SK-N-SH treated with all-trans-retinoic acid at 6 μM for 48 hours (cell line): ENCODE results near the gene ROBO3.

Source experiments
- ATAC-seq: fragments of 200-7000 bp; cut with Tn5 transposase; 3 replicates; pipeline ENCODE4 v1.9.1; 2020; ENCODE audit warnings: mild to moderate bottlenecking, moderate library complexity
- ARNTL ChIP-seq: fragments of 450-650 bp; formaldehyde crosslinking; IDR thresholded peaks from 2 replicates; pipeline ENCODE4 v1.5.0; 2020; ENCODE audit warnings: low read depth, mild to moderate bottlenecking, moderate library complexity, borderline replicate concordance
- CSRNP3 ChIP-seq: fragments of 250-450 bp; sonication (Bioruptor Pico); IDR thresholded peaks from 2 replicates; pipeline ENCODE4 v1.5.1; 2021; ENCODE audit warnings: mild to moderate bottlenecking, moderate library complexity
- PPARA ChIP-seq: fragments of 250-450 bp; sonication (Bioruptor Pico); IDR thresholded peaks from 2 replicates; pipeline ENCODE4 v1.5.0; 2020; ENCODE audit warnings: mild to moderate bottlenecking, borderline replicate concordance
- TCF4 ChIP-seq: fragments of 250-450 bp; sonication (Bioruptor Pico); IDR thresholded peaks from 2 replicates; pipeline ENCODE4 v1.8.0; 2021; ENCODE audit warnings: mild to moderate bottlenecking, moderate library complexity, borderline replicate concordance
- TSHZ2 ChIP-seq: fragments of 250-450 bp; sonication (Bioruptor Pico); IDR thresholded peaks from 2 replicates; pipeline ENCODE4 v1.5.0; 2020; ENCODE audit warnings: mild to moderate bottlenecking, moderate library complexity
- ZC3H10 ChIP-seq: fragments of 250-450 bp; sonication (Bioruptor Pico); IDR thresholded peaks from 2 replicates; pipeline ENCODE4 v1.5.1; 2021; ENCODE audit warnings: mild to moderate bottlenecking, moderate library complexity
- ZFP3 ChIP-seq: fragments of 250-450 bp; sonication (Bioruptor Pico); IDR thresholded peaks from 2 replicates; pipeline ENCODE4 v1.5.0; 2020; ENCODE audit warnings: mild to moderate bottlenecking, moderate library complexity
- ZNF565 ChIP-seq: fragments of 450-650 bp; formaldehyde crosslinking; conservative IDR thresholded peaks from 2 replicates; pipeline ENCODE4 v1.5.0; 2020; ENCODE audit warnings: low read depth, mild to moderate bottlenecking, moderate library complexity
- TF ChIP-seq, protein P1 (sequence below): fragments of 250-450 bp; sonication (Bioruptor Pico); IDR thresholded peaks from 2 replicates; pipeline ENCODE4 v1.8.0; 2020; ENCODE audit warnings: mild to moderate bottlenecking, moderate library complexity, borderline replicate concordance
- TF ChIP-seq, protein P2 (sequence below): fragments of 250-450 bp; sonication (Bioruptor Pico); IDR thresholded peaks from 2 replicates; pipeline ENCODE4 v1.8.0; 2021; ENCODE audit warnings: low read depth, mild to moderate bottlenecking, moderate library complexity, borderline replicate concordance

Gene ROBO3

DNA sequence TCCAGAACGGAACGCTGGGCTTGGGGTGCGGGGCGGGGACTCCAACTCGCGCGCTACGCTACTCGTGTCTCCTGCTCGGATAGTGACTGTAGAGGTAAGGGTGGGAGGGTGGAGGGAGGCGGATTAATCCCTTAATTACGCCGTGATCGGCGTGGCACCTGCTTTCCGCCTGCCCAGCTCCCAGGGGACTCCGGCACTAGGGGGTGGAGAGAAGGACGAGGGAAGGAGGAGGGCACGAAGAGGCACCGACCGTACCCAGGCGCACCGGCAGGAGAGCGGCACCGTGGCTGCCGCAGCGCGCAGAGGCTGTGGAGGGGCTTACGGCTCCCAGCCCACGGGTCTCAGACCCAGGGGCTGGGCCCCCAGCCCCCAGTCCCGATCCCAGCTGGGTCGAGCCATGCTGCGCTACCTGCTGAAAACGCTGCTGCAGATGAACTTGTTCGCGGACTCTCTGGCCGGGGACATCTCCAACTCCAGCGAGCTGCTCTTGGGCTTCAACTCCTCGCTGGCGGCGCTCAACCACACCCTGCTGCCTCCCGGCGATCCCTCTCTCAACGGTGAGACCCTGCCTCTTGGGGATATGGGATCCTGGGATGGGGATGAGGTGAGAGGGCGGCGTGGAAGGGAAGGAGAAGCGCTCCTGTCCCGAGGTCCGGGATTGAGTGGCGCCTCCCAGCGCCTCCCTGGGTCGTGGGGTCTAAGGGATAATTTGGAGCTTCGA, at the start of gene ROBO3:
TSS of gene ROBO3 (plus strand) at position 252 of the 721 bp plus-strand sequence. CDS start at position 398, 146 bp downstream.
- ATAC-seq = peak; percentile 9

GRCh38 chr11:124817036-124817435, 48.2 kb upstream of the ROBO3 start:
- TF ChIP-seq ZC3H10 = no peak
- no peak; the same call in 2 of the 3 replicates for ATAC-seq

More for the DNA sequence above, at the start of gene ROBO3:
- TF ChIP-seq, protein P1, sequence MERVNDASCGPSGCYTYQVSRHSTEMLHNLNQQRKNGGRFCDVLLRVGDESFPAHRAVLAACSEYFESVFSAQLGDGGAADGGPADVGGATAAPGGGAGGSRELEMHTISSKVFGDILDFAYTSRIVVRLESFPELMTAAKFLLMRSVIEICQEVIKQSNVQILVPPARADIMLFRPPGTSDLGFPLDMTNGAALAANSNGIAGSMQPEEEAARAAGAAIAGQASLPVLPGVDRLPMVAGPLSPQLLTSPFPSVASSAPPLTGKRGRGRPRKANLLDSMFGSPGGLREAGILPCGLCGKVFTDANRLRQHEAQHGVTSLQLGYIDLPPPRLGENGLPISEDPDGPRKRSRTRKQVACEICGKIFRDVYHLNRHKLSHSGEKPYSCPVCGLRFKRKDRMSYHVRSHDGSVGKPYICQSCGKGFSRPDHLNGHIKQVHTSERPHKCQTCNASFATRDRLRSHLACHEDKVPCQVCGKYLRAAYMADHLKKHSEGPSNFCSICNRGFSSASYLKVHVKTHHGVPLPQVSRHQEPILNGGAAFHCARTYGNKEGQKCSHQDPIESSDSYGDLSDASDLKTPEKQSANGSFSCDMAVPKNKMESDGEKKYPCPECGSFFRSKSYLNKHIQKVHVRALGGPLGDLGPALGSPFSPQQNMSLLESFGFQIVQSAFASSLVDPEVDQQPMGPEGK = no peak
- TF ChIP-seq TSHZ2 (CRISPR knock-in tag) (no peak), TCF4 (no peak), ARNTL (CRISPR knock-in tag) (no peak)

- TF ChIP-seq ZNF565 (CRISPR knock-in tag) = no peak
- no peak for TF ChIP-seq CSRNP3 (CRISPR knock-in tag)
- TF ChIP-seq, protein P1 = no peak
- TF ChIP-seq PPARA (CRISPR knock-in tag) = no peak
- TF ChIP-seq, protein P2, sequence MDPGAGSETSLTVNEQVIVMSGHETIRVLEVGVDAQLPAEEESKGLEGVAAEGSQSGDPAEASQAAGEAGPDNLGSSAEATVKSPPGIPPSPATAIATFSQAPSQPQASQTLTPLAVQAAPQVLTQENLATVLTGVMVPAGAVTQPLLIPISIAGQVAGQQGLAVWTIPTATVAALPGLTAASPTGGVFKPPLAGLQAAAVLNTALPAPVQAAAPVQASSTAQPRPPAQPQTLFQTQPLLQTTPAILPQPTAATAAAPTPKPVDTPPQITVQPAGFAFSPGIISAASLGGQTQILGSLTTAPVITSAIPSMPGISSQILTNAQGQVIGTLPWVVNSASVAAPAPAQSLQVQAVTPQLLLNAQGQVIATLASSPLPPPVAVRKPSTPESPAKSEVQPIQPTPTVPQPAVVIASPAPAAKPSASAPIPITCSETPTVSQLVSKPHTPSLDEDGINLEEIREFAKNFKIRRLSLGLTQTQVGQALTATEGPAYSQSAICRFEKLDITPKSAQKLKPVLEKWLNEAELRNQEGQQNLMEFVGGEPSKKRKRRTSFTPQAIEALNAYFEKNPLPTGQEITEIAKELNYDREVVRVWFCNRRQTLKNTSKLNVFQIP = no peak
- TF ChIP-seq ZFP3 = no peak
- no peak for TF ChIP-seq TSHZ2 (CRISPR knock-in tag)
- no peak for TF ChIP-seq ARNTL (CRISPR knock-in tag)
- ATAC-seq = no peak
These were observed 43.1 kb upstream of the ROBO3 start for GRCh38 chr11:124821995-124822730.
